ENCODE results near the gene TARBP1. TPM values are rescaled to one million over a fixed set of nuclear protein-coding genes. Genes with fewer than 3 reads are reported as not detected.
"Not testable (repeated sequence)": the region's sequence is repeated elsewhere in the genome, so short reads cannot be mapped to it uniquely, and the experiment has no call there.

TARBP1 gene
- total and polyA plus RNA-seq, 3 experiments from 2014 or later = 15.0 to 36.4 (median 34.8) TPM

DNA sequence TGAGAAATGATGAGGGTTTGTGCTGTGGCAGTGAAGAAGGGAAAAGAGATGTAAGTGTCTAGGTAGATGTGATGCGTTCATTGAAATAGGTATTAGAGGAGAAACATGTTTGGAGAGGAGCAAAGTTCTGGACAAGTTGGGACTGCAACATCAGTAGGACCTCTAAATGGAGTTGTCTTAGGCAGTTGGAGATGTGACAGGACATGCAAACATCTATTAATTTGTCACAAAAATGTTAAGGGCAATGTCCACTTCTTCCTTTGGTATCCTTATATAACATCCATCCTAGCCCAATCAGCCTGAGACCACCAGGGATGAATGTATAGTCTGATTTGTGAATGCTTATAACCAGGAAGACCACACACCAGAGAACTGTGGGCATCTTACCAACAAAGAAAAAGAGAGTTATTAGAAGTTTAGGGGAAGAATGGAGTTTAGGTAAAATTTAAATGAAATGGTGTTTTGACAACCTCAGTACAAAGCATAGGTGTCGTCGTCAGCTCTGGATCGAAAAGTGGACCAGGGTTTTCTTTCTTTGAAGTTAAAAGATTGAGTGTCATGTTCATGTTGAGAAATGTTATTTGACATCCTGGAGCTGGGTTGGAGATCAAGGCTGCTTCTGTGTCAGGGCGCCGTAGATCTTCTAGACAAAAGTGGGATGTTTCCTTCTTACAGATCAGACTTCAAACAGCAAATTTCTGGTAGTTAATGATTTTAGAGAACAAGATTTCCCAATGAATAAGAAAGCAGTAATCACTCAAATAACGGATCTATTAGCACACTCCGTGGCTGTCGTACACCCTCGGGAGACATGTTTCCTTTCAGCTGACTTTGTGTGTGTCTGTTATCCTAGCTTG is 97.1 kb downstream of the TARBP1 start:
- no peaks in the 10 kb centered on the region for H3K4me1 ChIP-seq (ENCODE audit: insufficient read depth, low read length)
- peaks cover 7 to 79% (median 25%) of the 10 kb centered on the region in 3 donors for H3K36me3 Mint-ChIP-seq
- H3K4me1 Mint-ChIP-seq = peaks cover 16 to 51% (median 43%) of the 10 kb centered on the region in 3 donors
- CTCF ChIA-PET = no interaction called here
- H3K27me3 Mint-ChIP-seq = no peaks in the 10 kb centered on the region
- peak overlapping the region in 5 of 8 donors; percentile 11 to 76 (median 23) for H3K27ac Mint-ChIP-seq
- H3K4me3 ChIP-seq (ENCODE audit: low read length) = no peak overlapping the region
- POLR2A ChIA-PET = no interaction called here
- no peaks in the 10 kb centered on the region for H3K27me3 ChIP-seq (ENCODE audit: insufficient read depth, low read length, poor library complexity, severe bottlenecking)
- H3K27ac ChIP-seq (ENCODE audit: low read depth, low read length) = no peak overlapping the region
- no peak for DNase-seq
- no peaks in the 10 kb centered on the region for H3K9me3 Mint-ChIP-seq
- no peaks in the 10 kb centered on the region for H3K9me3 ChIP-seq (ENCODE audit: low read length)
- H3K36me3 ChIP-seq (ENCODE audit: insufficient read depth, low read length) = peaks cover 14% of the 10 kb centered on the region
- H3K4me3 Mint-ChIP-seq = no peak overlapping the region

DNA sequence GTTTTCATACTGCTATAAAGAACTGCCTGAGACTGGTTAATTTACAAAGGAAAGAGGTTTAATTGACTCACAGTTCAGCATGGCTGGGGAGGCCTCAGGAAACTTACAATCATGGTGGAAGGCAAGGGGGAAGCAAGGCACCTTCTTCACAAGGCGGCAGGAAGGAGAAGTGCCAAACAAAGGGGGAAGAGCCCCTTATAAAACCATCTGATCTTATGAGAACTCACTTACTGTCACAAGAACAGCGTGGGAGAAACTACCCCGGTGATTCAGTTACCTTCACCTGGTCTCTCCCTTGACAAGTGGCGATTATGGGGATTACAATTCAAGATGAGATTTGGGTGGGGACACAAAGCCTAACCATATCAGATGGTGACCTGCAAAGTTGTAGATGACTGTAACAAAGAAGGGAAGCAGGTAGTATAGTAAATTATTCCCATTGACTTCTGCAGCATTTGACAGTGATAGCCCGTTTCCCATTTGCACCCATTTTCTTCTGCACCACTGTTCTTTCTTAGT is 99.3 kb downstream of the TARBP1 start:
- H3K36me3 ChIP-seq (ENCODE audit: insufficient read depth, low read length) = peaks cover 25% of the 10 kb centered on the region
- H3K9me3 Mint-ChIP-seq; H3K4me3 ChIP-seq (ENCODE audit: low read length); CTCF ChIA-PET; DNase-seq; POLR2A ChIA-PET; H3K27me3 Mint-ChIP-seq; H3K9me3 ChIP-seq (ENCODE audit: low read length); H3K27ac ChIP-seq (ENCODE audit: low read depth, low read length); H3K27me3 ChIP-seq (ENCODE audit: insufficient read depth, low read length, poor library complexity, severe bottlenecking): not testable (repeated sequence)
- Mint-ChIP-seq H3K36me3 (peaks cover 15 to 81% (median 31%) of the 10 kb centered on the region in 3 donors), H3K27ac (peak overlapping the region in 1 of 8 donors; percentile 31), H3K4me1 (peaks cover 34 to 58% (median 55%) of the 10 kb centered on the region in 3 donors), H3K4me3 (peak overlapping the region in 1 of 7 donors; percentile 61)
- peaks cover 16% of the 10 kb centered on the region for H3K4me1 ChIP-seq (ENCODE audit: insufficient read depth, low read length)

DNA sequence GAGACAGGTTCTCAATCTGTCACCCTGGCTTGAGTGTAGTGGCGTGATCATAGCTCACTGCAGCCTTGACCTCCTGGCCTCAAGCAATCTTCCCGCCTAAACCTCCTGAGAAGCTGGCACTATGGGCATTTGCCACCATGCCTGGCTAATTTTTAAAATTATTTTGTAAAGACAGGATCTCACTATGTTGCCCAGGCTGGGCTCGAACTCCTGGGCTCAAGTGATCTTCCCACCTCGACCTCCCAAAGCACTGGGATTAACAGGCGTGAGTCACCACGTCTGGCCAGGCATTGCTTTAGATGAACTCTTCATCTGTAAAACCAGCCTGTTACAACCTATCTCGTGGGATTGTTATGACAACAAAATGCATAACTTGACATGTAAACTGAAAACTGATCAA is 103.3 kb downstream of the TARBP1 start:
- Histone ChIP-seq H3K27ac (ENCODE audit: low read depth, low read length) (no peak overlapping the region), H3K27me3 (ENCODE audit: insufficient read depth, low read length, poor library complexity, severe bottlenecking) (no peaks in the 10 kb centered on the region), H3K36me3 (ENCODE audit: insufficient read depth, low read length) (peaks cover 25% of the 10 kb centered on the region), H3K4me3 (ENCODE audit: low read length) (no peak overlapping the region), H3K4me1 (ENCODE audit: insufficient read depth, low read length) (peaks cover 30% of the 10 kb centered on the region), H3K9me3 (ENCODE audit: low read length) (no peaks in the 10 kb centered on the region)
- POLR2A ChIA-PET = interaction anchor here (0.8 kb wide), 1 partner anchor 100 kb away, joined by 5 read pairs; no protein-coding TSS in a partner anchor
- Mint-ChIP-seq H3K4me3 (peak overlapping the region in 4 of 7 donors; percentile 12 to 53 (median 17)), H3K9me3 (no peaks in the 10 kb centered on the region), H3K27ac (peak overlapping the region in 2 of 8 donors; percentile 25 to 32), H3K4me1 (peaks cover 57 to 71% (median 64%) of the 10 kb centered on the region in 3 donors), H3K36me3 (peaks cover 15 to 66% (median 21%) of the 10 kb centered on the region in 3 donors), H3K27me3 (no peaks in the 10 kb centered on the region)
- CTCF ChIA-PET = interaction anchor here (1.1 kb wide), 1 partner anchor 49 kb away, joined by 3 read pairs; no protein-coding TSS in a partner anchor
- DNase-seq = no peak

DNA sequence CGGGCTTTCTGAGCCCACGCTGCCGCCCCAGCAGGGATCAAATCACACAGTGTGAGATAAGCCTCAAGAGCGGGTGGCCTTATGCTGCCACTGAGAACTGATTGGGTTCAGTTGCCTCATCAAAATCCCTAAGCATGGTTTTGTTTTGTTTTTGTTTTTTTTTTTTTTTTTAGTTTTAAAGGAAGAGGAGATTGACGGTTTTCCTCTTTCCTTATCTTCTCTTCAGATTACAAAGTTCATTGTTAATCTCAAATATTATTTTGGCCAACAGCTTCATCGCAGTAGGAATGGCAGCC is 105.1 kb downstream of the TARBP1 start:
- Mint-ChIP-seq H3K4me3 (peak overlapping the region; percentile 89 to 98 (median 97)), H3K4me1 (peaks cover 52 to 68% (median 53%) of the 10 kb centered on the region in 3 donors), H3K27ac (peak overlapping the region; percentile 95 to 100 (median 98)), H3K9me3 (no peaks in the 10 kb centered on the region), H3K27me3 (no peaks in the 10 kb centered on the region), H3K36me3 (peaks cover 15 to 48% (median 16%) of the 10 kb centered on the region in 3 donors)
- H3K27ac ChIP-seq (ENCODE audit: low read depth, low read length) = peak overlapping the region; percentile 99
- H3K27me3 ChIP-seq (ENCODE audit: insufficient read depth, low read length, poor library complexity, severe bottlenecking) = no peaks in the 10 kb centered on the region
- ChIA-PET CTCF (interaction anchor here (1.1 to 1.8 kb wide), 4 partner anchors 10 to 104 kb away, joined by 3 to 5 read pairs (median 4); no protein-coding TSS in a partner anchor), POLR2A (interaction anchor here (0.6 to 3.1 kb wide), 6 partner anchors 17 to 104 kb away, joined by 3 to 22 read pairs (median 8); partner anchors contain the start of gene TARBP1)
- H3K36me3 ChIP-seq (ENCODE audit: insufficient read depth, low read length) = peaks cover 20% of the 10 kb centered on the region
- no peaks in the 10 kb centered on the region for H3K9me3 ChIP-seq (ENCODE audit: low read length)
- H3K4me3 ChIP-seq (ENCODE audit: low read length) = peak overlapping the region; percentile 97
- H3K4me1 ChIP-seq (ENCODE audit: insufficient read depth, low read length) = peaks cover 30% of the 10 kb centered on the region
- DNase-seq = no peak

DNA sequence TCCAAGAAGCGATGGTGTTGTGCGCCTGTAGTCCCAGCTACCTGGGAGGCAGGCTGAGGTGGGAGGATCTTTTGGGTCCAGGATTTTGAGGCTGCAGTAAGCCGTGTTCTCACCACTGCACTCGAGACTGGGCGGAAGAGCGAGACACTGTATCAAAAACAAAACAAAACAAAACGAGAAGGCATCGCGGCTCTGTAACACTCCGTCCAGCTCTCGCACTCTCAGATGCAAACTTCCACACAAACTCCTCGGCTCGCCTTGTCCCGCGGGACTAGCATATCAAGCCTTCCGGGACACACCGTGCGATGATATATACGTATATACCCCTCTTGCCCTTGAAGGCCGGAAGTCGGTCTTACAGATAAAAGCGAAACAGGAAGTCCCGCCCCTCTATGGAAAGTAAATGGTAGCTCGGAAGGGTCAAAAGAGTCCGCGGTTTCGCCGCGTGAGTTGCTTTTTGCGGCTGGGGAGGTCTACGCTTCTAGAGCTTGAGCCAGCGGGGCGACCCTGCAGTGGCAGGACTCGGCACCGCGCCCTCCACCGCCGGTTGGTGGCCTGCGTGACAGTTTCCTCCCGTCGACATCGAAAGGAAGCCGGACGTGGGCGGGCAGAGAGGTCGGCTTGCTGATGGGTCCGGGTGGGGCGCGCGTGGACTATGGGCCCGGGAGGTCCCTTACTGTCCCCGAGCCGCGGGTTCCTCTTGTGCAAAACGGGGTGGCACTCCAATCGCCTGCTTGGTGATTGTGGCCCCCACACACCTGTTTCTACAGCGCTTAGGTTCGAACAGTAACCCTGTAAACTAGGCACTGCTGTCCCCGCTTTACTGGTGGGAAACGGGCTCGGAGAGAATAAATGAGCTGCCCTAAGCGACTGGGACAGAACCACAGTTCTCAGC is 105.7 kb downstream of the TARBP1 start, which contains the start of gene COA6:
COA6 (plus strand) TSS at position 393 of the 895 bp plus-strand sequence; CDS start at position 404, 11 bp downstream.
- Mint-ChIP-seq H3K4me1 (peaks cover 56 to 69% (median 57%) of the 10 kb centered on the region in 3 donors), H3K27me3 (no peaks in the 10 kb centered on the region), H3K27ac (peak within 1 kb of the TSS; percentile 95 to 100 (median 98)), H3K4me3 (peak within 1 kb of the TSS; percentile 89 to 98 (median 97)), H3K36me3 (peaks cover 14 to 45% (median 15%) of the 10 kb centered on the region in 3 donors), H3K9me3 (no peaks in the 10 kb centered on the region)
- ChIA-PET CTCF (interaction anchor here (1.1 to 1.8 kb wide), 4 partner anchors 9 to 105 kb away, joined by 3 to 5 read pairs (median 4); no protein-coding TSS in a partner anchor), POLR2A (interaction anchor here (0.6 to 3.1 kb wide), 5 partner anchors 16 to 105 kb away, joined by 3 to 22 read pairs (median 7); partner anchors contain the start of gene TARBP1)
- H3K27ac ChIP-seq (ENCODE audit: low read depth, low read length) = peak within 1 kb of the TSS; percentile 99
- no peaks in the 10 kb centered on the region for H3K27me3 ChIP-seq (ENCODE audit: insufficient read depth, low read length, poor library complexity, severe bottlenecking)
- DNase-seq = peak; percentile 83 to 92 (median 90)
- peak within 1 kb of the TSS; percentile 97 for H3K4me3 ChIP-seq (ENCODE audit: low read length)
- H3K36me3 ChIP-seq (ENCODE audit: insufficient read depth, low read length) = peaks cover 20% of the 10 kb centered on the region
- H3K4me1 ChIP-seq (ENCODE audit: insufficient read depth, low read length) = peaks cover 30% of the 10 kb centered on the region
- no peaks in the 10 kb centered on the region for H3K9me3 ChIP-seq (ENCODE audit: low read length)

DNA sequence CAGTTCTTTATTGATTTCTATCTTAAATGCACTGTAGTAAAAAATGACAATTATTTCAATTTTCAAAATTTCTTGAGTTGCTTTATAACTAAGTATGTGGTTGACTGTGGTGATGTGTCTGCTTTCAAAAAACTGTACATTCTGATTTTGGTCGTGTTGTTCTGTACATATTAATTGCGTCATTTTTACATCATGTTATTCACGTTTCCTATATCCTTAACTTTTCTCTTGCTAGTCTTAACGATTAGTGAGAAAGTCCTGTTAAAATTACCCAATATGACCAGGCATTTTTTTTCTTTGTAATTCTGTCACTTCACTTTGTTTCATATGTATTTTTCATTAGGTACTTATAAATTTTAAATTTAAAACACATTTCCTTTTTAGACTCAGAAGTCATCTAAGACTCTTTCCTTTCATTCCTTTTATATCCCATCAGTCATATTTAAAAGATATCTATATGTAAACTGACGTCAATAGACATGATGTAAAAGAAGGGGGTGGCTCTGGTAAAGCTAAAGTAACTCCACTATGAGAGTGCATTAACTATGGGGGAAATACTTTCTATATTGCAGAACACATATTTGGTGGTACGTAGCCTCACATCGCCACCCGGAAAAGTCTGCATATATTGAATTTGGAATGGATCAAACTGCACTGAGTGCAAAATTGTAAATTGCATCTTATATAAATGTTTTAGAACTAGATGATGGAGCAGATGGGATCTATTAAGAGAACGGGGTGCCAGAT is 106.8 kb downstream of the TARBP1 start:
- Mint-ChIP-seq H3K27ac (peak overlapping the region; percentile 95 to 100 (median 98)), H3K9me3 (no peaks in the 10 kb centered on the region)
- H3K27ac ChIP-seq (ENCODE audit: low read depth, low read length) = peak overlapping the region; percentile 99

DNA sequence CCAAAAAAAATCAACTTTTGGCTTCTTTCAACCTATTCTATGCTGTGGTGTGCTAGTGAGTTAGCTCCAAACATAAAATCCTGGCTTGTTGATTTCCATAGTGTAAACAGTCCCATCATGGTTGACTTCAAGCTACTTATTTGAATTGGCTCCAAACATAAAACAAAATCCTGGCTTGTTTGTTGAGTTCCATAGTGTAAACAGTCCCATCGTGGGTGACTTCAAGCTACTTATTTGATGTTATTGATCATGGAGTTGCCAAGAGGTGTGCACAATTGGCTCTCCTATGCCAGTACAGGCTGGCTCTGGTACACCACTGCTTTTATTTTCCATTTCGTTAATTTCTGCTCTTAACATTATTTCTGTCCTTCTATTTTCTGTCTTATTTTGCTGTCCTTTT is 107.6 kb downstream of the TARBP1 start:
- POLR2A ChIA-PET = no interaction called here
- DNase-seq = no peak
- peak overlapping the region in 3 of 8 donors; percentile 37 to 96 (median 51) for H3K27ac Mint-ChIP-seq
- peak overlapping the region in 1 of 7 donors; percentile 91 for H3K4me3 Mint-ChIP-seq
- peaks cover 46 to 54% (median 49%) of the 10 kb centered on the region in 3 donors for H3K4me1 Mint-ChIP-seq
- peaks cover 7% of the 10 kb centered on the region for H3K36me3 ChIP-seq (ENCODE audit: insufficient read depth, low read length)
- no peaks in the 10 kb centered on the region for H3K27me3 ChIP-seq (ENCODE audit: insufficient read depth, low read length, poor library complexity, severe bottlenecking)
- H3K4me3 ChIP-seq (ENCODE audit: low read length) = no peak overlapping the region
- H3K27ac ChIP-seq (ENCODE audit: low read depth, low read length) = no peak overlapping the region
- no peaks in the 10 kb centered on the region for H3K9me3 Mint-ChIP-seq
- H3K9me3 ChIP-seq (ENCODE audit: low read length) = no peaks in the 10 kb centered on the region
- H3K4me1 ChIP-seq (ENCODE audit: insufficient read depth, low read length) = peaks cover 30% of the 10 kb centered on the region
- CTCF ChIA-PET = interaction anchor here (1.0 kb wide), 1 partner anchor 14 kb away, joined by 5 read pairs; no protein-coding TSS in a partner anchor
- no peaks in the 10 kb centered on the region for H3K27me3 Mint-ChIP-seq
- peaks cover 4 to 29% (median 5%) of the 10 kb centered on the region in 3 donors for H3K36me3 Mint-ChIP-seq

More for the DNA sequence above, 106.8 kb downstream of the TARBP1 start:
- Mint-ChIP-seq H3K36me3 (peaks cover 8 to 34% (median 9%) of the 10 kb centered on the region in 3 donors), H3K27me3 (no peaks in the 10 kb centered on the region), H3K4me3 (peak overlapping the region; percentile 89 to 98 (median 97)), H3K4me1 (peaks cover 51 to 60% (median 53%) of the 10 kb centered on the region in 3 donors)
- Histone ChIP-seq H3K4me1 (ENCODE audit: insufficient read depth, low read length) (peaks cover 30% of the 10 kb centered on the region), H3K36me3 (ENCODE audit: insufficient read depth, low read length) (peaks cover 11% of the 10 kb centered on the region), H3K27me3 (ENCODE audit: insufficient read depth, low read length, poor library complexity, severe bottlenecking) (no peaks in the 10 kb centered on the region), H3K9me3 (ENCODE audit: low read length) (no peaks in the 10 kb centered on the region), H3K4me3 (ENCODE audit: low read length) (peak overlapping the region; percentile 97)
- no peak for DNase-seq
- POLR2A ChIA-PET = interaction anchor here (1.8 to 3.1 kb wide), 2 partner anchors 15 to 60 kb away, joined by 5 to 22 read pairs; no protein-coding TSS in a partner anchor
- CTCF ChIA-PET = interaction anchor here (1.8 kb wide), 1 partner anchor 8 kb away, joined by 5 read pairs; no protein-coding TSS in a partner anchor
